WTC11 (cell line): Measurements from ENCODE around the gene MYMK. TPM values are rescaled to one million over a fixed set of nuclear protein-coding genes. Genes with fewer than 3 reads are reported as not detected.
A peak's percentile ranks its signal among the peaks of the same experiment; 100 is the strongest.

Source experiments
- ATAC-seq: fragments of 200-7000 bp; cut with Tn5 transposase; 2 replicates; pipeline ENCODE4 v1.10.0; 2021; ENCODE audit warnings: mild to moderate bottlenecking, moderate library complexity
- CTCF ChIA-PET: fragments of 300-600 bp; sonication (Branson Sonifier 250); formaldehyde crosslinking; loops from one replicate; lab custom pipeline; 2021; ENCODE audit warnings: antibody characterized with exemption; lab: Charles Lee
- POLR2A ChIA-PET: fragments of 350-600 bp; sonication (Branson Sonifier 250); formaldehyde crosslinking; loops from one replicate; lab custom pipeline; 2021; ENCODE audit warnings: antibody characterized with exemption; lab: Charles Lee
- DNase-seq: peaks from one replicate; pipeline ENCODE4 v3.0.0; 2021; ENCODE audit warnings: low spot score
- H3K27ac Mint-ChIP-seq: 2 replicates; pipeline ENCODE4 v1.8.0; 2021; ENCODE audit warnings: mixed read lengths
- H3K27me3 Mint-ChIP-seq: 2 replicates; pipeline ENCODE4 v1.8.0; 2021; ENCODE audit warnings: low read depth, mild to moderate bottlenecking, moderate library complexity, mixed read lengths
- H3K36me3 Mint-ChIP-seq: 2 replicates; pipeline ENCODE4 v1.8.0; 2021; ENCODE audit warnings: mixed read lengths
- H3K4me1 Mint-ChIP-seq: 2 replicates; pipeline ENCODE4 v1.8.0; 2022; ENCODE audit warnings: mixed read lengths
- H3K4me3 Mint-ChIP-seq: 2 replicates; pipeline ENCODE4 v1.8.0; 2021; ENCODE audit warnings: mild to moderate bottlenecking, moderate library complexity, mixed read lengths
- H3K9me3 Mint-ChIP-seq: 2 replicates; pipeline ENCODE4 v1.8.0; 2021; ENCODE audit warnings: mixed read lengths
- AFF4 ChIP-seq: sonication (generic); formaldehyde crosslinking; IDR thresholded peaks from 2 replicates; pipeline ENCODE4 v1.8.1; 2023; ENCODE audit warnings: mild to moderate bottlenecking, missing genetic modification reagents, borderline replicate concordance
- AR ChIP-seq: fragments of 250-450 bp; sonication (Bioruptor Pico); IDR thresholded peaks from 2 replicates; pipeline ENCODE4 v1.9.0; 2021; ENCODE audit warnings: mild to moderate bottlenecking
- ATF1 ChIP-seq: sonication (generic); formaldehyde crosslinking; IDR thresholded peaks from 2 replicates; pipeline ENCODE4 v1.8.1; 2023; ENCODE audit warnings: mild to moderate bottlenecking, moderate library complexity, missing genetic modification reagents
- ATF3 ChIP-seq: sonication (generic); formaldehyde crosslinking; conservative IDR thresholded peaks from 2 replicates; pipeline ENCODE4 v1.8.1; 2022; ENCODE audit warnings: mild to moderate bottlenecking, missing genetic modification reagents
- CBFB ChIP-seq: sonication (generic); formaldehyde crosslinking; IDR thresholded peaks from 2 replicates; pipeline ENCODE4 v1.8.1; 2022; ENCODE audit warnings: mild to moderate bottlenecking, low read depth, missing genetic modification reagents
- E2F1 ChIP-seq: sonication (generic); formaldehyde crosslinking; IDR thresholded peaks from 2 replicates; pipeline ENCODE4 v1.8.0; 2022; ENCODE audit warnings: mild to moderate bottlenecking, missing genetic modification reagents
- GABPB1 ChIP-seq: sonication (generic); formaldehyde crosslinking; IDR thresholded peaks from 2 replicates; pipeline ENCODE4 v1.8.1; 2023; ENCODE audit warnings: mild to moderate bottlenecking, missing genetic modification reagents
- IRF1 ChIP-seq: sonication (generic); formaldehyde crosslinking; IDR thresholded peaks from 2 replicates; pipeline ENCODE4 v1.8.0; 2023; ENCODE audit warnings: missing genetic modification reagents
- KAT7 ChIP-seq: sonication (generic); formaldehyde crosslinking; IDR thresholded peaks from 2 replicates; pipeline ENCODE4 v1.8.1; 2023; ENCODE audit warnings: missing genetic modification reagents, mild to moderate bottlenecking, borderline replicate concordance
- NFYB ChIP-seq: sonication (generic); formaldehyde crosslinking; conservative IDR thresholded peaks from 2 replicates; pipeline ENCODE4 v1.8.0; 2022; ENCODE audit warnings: low read depth, missing genetic modification reagents
- OVOL2 ChIP-seq: fragments of 250-450 bp; sonication (Bioruptor Pico); IDR thresholded peaks from 2 replicates; pipeline ENCODE4 v1.9.0; 2021; ENCODE audit warnings: mild to moderate bottlenecking, borderline replicate concordance
- PREB ChIP-seq: sonication (generic); formaldehyde crosslinking; IDR thresholded peaks from 2 replicates; pipeline ENCODE4 v1.8.1; 2022; ENCODE audit warnings: mild to moderate bottlenecking, missing genetic modification reagents, moderate library complexity, borderline replicate concordance
- RELA ChIP-seq: sonication (generic); formaldehyde crosslinking; IDR thresholded peaks from 2 replicates; pipeline ENCODE4 v1.8.1; 2022; ENCODE audit warnings: missing genetic modification reagents, mild to moderate bottlenecking, borderline replicate concordance
- SMAD4 ChIP-seq: sonication (generic); formaldehyde crosslinking; IDR thresholded peaks from 2 replicates; pipeline ENCODE4 v1.8.0; 2022; ENCODE audit warnings: mild to moderate bottlenecking, missing genetic modification reagents
- SOX15 ChIP-seq: fragments of 250-450 bp; sonication (Bioruptor Pico); IDR thresholded peaks from 2 replicates; pipeline ENCODE4 v1.9.0; 2021; ENCODE audit warnings: mild to moderate bottlenecking
- TEAD1 ChIP-seq: sonication (generic); formaldehyde crosslinking; IDR thresholded peaks from 2 replicates; pipeline ENCODE4 v1.8.0; 2022; ENCODE audit warnings: mild to moderate bottlenecking, missing genetic modification reagents
- TEAD4 ChIP-seq: sonication (generic); formaldehyde crosslinking; IDR thresholded peaks from 2 replicates; pipeline ENCODE4 v1.8.0; 2022; ENCODE audit warnings: mild to moderate bottlenecking, missing genetic modification reagents
- total RNA-seq: library from RNA; stranded (reverse); gene quantifications from 3 replicates; pipeline ENCODE4 v1.2.3, GENCODE V29; 2021

The MYMK gene
- total RNA-seq, 1 experiment from 2014 or later, result not detected

GRCh38 chr9:133467101-133467500 is 57.7 kb downstream of the MYMK start:
- DNase-seq, result peak; percentile 40
- H3K9me3 Mint-ChIP-seq, result no peaks in the 10 kb centered on the region
- no peak overlapping the region for H3K4me3 Mint-ChIP-seq
- no peaks in the 10 kb centered on the region for H3K27me3 Mint-ChIP-seq
- H3K36me3 Mint-ChIP-seq, result peaks cover 4% of the 10 kb centered on the region; the same call in 1 of the 2 replicates
- peaks cover 8% of the 10 kb centered on the region; the same call in 1 of the 2 replicates for H3K4me1 Mint-ChIP-seq
- POLR2A ChIA-PET, result no interaction called here
- TF ChIP-seq AFF4 (CRISPR knock-in tag), result no peak
- no peak for TF ChIP-seq KAT7 (CRISPR knock-in tag)
- no peak for TF ChIP-seq NFYB (CRISPR knock-in tag)
- CTCF ChIA-PET, result interaction anchor here (0.8 to 1.2 kb wide), 2 partner anchors 19 to 279 kb away, joined by 3 read pairs; no protein-coding TSS in a partner anchor
- peak; percentile 10 for ATAC-seq
- no peak overlapping the region for H3K27ac Mint-ChIP-seq

GRCh38 chr9:133465984-133466383 is 58.8 kb downstream of the MYMK start:
- no peak overlapping the region for H3K27ac Mint-ChIP-seq
- H3K4me1 Mint-ChIP-seq, result peaks cover 16% of the 10 kb centered on the region
- no peaks in the 10 kb centered on the region for H3K9me3 Mint-ChIP-seq
- H3K36me3 Mint-ChIP-seq, result peaks cover 4% of the 10 kb centered on the region; the same call in 1 of the 2 replicates
- POLR2A ChIA-PET, result no interaction called here
- no peak for ATAC-seq
- no peak overlapping the region for H3K4me3 Mint-ChIP-seq
- CTCF ChIA-PET, result interaction anchor here (1.3 kb wide), 1 partner anchor 21 kb away, joined by 4 read pairs; no protein-coding TSS in a partner anchor
- H3K27me3 Mint-ChIP-seq, result no peaks in the 10 kb centered on the region
- TF ChIP-seq TEAD1 (CRISPR knock-in tag) (no peak), TEAD4 (CRISPR knock-in tag) (no peak), AFF4 (CRISPR knock-in tag) (no peak), CBFB (CRISPR knock-in tag) (no peak), OVOL2 (CRISPR knock-in tag) (no peak)
- no peak for DNase-seq

- ATAC-seq, result no peak
- ChIA-PET POLR2A (no interaction called here), CTCF (interaction anchor here (0.6 to 3.3 kb wide), 3 partner anchors 14 to 87 kb away, joined by 3 to 25 read pairs (median 17); partner anchors contain the start of gene SLC2A6)
- Mint-ChIP-seq H3K4me1 (peaks cover 20% of the 10 kb centered on the region), H3K27me3 (no peaks in the 10 kb centered on the region), H3K4me3 (no peak overlapping the region), H3K27ac (no peak overlapping the region), H3K9me3 (no peaks in the 10 kb centered on the region), H3K36me3 (peaks cover 4% of the 10 kb centered on the region; the same call in 1 of the 2 replicates)
- DNase-seq, result no peak
- no peak for TF ChIP-seq ATF1 (CRISPR knock-in tag)
- no peak for TF ChIP-seq SMAD4 (CRISPR knock-in tag)
- no peak for TF ChIP-seq SOX15 (CRISPR knock-in tag)
- TF ChIP-seq ATF3 (CRISPR knock-in tag), result no peak
- no peak for TF ChIP-seq RELA (CRISPR knock-in tag)
- TF ChIP-seq AR (CRISPR knock-in tag), result no peak
- TF ChIP-seq PREB (CRISPR knock-in tag), result no peak
- TF ChIP-seq E2F1 (CRISPR knock-in tag), result no peak
- TF ChIP-seq IRF1 (CRISPR knock-in tag), result no peak
- no peak for TF ChIP-seq GABPB1
These were observed 60.1 kb downstream of the MYMK start for GRCh38 chr9:133464638-133465037.
